HG03064 (cell line): ENCODE measurements around the gene LYRM4.

Experiments used
- ATAC-seq: cut with Tn5 transposase; IDR thresholded peaks from one replicate; pipeline ENCODE4 v1.9.1; 2021; ENCODE audit warnings: low read depth; ENCODE audit not compliant: unreplicated experiment

The LYRM4 gene

GRCh38 chr6:5179917-5180316 is 80.8 kb downstream of the LYRM4 start:
- no peak for ATAC-seq

GRCh38 chr6:5178806-5179205 is 81.9 kb downstream of the LYRM4 start:
- no peak for ATAC-seq

GRCh38 chr6:5175635-5176034 is 85.1 kb downstream of the LYRM4 start:
- no peak for ATAC-seq

GRCh38 chr6:5174756-5175549 is 85.8 kb downstream of the LYRM4 start:
- ATAC-seq = peak; percentile 3

GRCh38 chr6:5174244-5174643 is 86.5 kb downstream of the LYRM4 start:
- ATAC-seq = peak; percentile 93

DNA sequence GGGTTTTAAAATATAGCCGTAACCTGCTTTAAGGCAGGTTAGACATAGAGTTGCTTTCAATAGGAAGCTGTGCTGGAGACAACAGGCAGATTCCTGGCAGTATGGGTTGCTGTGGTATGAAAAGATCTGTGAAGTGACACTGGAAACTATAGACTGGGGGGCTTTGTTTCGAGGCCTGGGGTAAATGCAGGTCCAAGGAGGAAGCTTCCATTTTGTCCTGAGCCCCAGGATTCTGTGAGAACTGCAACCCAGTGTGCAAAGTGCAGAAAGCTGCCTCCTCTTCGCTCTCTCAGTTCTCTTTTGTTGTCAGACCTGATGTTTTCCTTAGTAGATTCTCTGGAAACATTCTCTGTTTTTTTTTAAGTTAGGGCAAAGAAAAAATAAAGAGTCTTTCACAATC is 86.9 kb downstream of the LYRM4 start:
- peak; percentile 25 for ATAC-seq

DNA sequence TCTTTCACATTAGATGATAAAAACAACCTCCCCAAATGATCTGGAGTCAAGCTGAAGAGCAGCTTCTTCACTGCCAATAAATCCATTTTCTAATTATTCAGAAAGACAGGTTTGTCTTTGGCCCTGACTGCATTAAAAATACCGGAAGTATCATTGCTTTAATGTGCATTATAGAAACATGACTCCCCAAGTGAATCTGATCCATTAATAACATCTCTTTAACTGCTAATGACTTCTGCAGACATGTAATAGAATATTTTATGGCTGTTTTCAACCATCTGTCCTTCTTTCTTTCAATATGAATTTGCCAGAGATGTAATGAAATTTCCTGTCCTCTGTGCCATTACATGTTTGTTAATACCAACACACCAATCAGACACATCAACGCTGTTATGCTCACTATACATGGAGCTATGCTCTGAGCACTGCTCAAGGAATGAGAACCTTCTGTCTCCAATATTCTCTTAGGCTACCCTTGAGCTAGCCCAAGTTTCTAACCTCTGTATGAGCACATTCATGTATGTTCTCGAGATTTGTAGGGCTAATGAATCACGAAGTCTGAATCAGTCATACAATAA is 87.8 kb downstream of the LYRM4 start:
- ATAC-seq = no peak

- ATAC-seq = no peak
These were observed 88.6 kb downstream of the LYRM4 start for GRCh38 chr6:5172041-5172653.

DNA sequence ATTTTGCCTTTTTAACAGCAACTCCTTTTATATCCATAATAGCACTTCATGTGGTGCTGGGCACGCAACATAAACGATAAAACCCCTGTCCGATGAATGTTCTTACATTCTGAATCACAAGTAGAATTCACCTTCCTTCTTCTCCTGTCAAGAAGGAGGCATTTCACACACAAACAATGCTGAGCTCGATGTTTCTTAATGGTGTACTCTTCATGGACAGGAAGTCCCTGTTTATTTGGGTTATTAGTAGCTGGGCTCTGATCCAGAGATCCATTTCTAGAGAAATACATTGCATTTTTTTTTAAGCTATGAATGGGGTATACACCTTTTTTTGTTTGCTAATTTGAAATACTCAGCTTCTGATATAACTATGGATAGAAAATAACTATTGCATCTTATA is 93.2 kb downstream of the LYRM4 start:
- ATAC-seq = no peak

DNA sequence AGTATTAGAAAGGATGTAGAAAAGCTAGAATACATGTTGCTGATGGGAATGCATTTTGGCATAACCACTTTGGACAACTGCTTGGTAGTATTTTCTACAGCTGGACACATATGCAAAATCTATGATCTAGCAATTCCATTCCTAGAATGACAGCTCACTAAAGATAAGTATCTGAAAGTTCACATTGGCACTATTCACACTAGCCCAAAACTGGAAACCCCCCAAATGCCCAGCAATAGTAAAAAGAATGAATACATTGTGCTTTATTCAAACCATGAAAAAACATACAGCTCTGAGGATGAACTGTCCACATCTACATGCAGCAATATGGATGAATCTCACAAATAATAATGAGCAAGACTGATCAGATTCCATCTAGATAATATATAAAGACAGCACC is 96.7 kb downstream of the LYRM4 start:
- no peak for ATAC-seq

- ATAC-seq = no peak
These were observed 97.5 kb downstream of the LYRM4 start for GRCh38 chr6:5163247-5163646.

DNA sequence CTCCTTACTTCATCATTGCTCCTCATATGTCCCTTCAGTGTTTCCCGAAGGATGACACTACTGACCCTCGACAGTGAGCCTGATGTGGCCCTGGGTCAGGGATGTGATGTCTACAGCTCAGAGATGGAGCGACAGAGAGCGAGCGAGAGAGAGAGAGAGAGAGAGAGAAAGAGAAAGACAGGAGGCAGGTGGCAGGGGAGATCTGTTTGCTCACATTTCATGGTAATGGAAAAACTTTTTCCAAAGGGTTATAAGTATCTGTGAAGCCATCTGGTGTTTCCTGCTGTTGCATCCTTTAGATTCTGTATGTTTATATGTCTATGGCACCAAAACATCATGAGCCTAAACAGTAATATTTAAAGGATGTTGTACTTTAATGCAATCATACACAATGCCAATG is 98.4 kb downstream of the LYRM4 start:
- no peak for ATAC-seq

GRCh38 chr6:5160206-5160605 is 100.5 kb downstream of the LYRM4 start:
- ATAC-seq = no peak

GRCh38 chr6:5159162-5159561 is 101.6 kb downstream of the LYRM4 start:
- ATAC-seq = no peak

- ATAC-seq = no peak
These were observed 102.6 kb downstream of the LYRM4 start for GRCh38 chr6:5158180-5158579.

GRCh38 chr6:5157621-5158138 is 103.1 kb downstream of the LYRM4 start:
- ATAC-seq = no peak

GRCh38 chr6:5156627-5157026 is 104.1 kb downstream of the LYRM4 start:
- no peak for ATAC-seq

GRCh38 chr6:5155906-5156305 is 104.8 kb downstream of the LYRM4 start:
- ATAC-seq = no peak

GRCh38 chr6:5153186-5153585 is 107.6 kb downstream of the LYRM4 start:
- no peak for ATAC-seq

GRCh38 chr6:5152460-5152859 is 108.3 kb downstream of the LYRM4 start:
- no peak for ATAC-seq

DNA sequence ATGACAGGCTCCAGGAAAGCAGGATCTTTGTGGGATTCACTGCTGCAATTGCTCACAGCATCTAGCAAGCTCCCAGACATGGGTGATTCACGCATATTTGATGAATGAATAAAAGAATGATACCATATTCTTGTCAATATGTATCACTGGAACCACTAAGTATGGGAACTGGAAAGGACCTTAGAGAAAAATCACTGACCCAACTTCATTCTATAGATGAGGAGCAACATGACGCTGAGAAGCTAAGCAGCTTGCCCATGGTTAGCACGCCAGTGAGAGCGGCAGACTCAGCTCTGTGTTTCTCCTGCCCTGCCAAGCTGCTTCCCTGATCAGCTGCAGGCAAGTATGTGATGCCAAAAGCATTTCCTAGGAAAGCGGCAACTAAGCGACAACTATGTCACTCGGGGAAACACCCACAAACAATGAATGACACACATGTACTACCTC is 108.8 kb downstream of the LYRM4 start:
- no peak for ATAC-seq
